T follicular helper cell (primary cell): ENCODE measurements around the gene CARD11.

Source experiments
- DNase-seq: peaks from one replicate; pipeline ENCODE4 v3.0.0-alpha.2; 2020; ENCODE audit warnings: low read depth

The CARD11 gene

GRCh38 chr7:2982401-2982800 is 61.3 kb downstream of the CARD11 start:
- DNase-seq, result no peak

GRCh38 chr7:2981103-2981480 is 62.6 kb downstream of the CARD11 start:
- DNase-seq, result no peak

GRCh38 chr7:2980401-2981102 is 63.1 kb downstream of the CARD11 start:
- no peak for DNase-seq

- DNase-seq, result no peak
Observed at GRCh38 chr7:2979951-2980350, 63.7 kb downstream of the CARD11 start.

GRCh38 chr7:2979201-2979631 is 64.5 kb downstream of the CARD11 start:
- DNase-seq, result no peak

- DNase-seq, result peak; percentile 35
Observed at GRCh38 chr7:2978408-2978807, 65.3 kb downstream of the CARD11 start.

- DNase-seq, result no peak
Observed at GRCh38 chr7:2975821-2976371, 67.8 kb downstream of the CARD11 start.

- DNase-seq, result no peak
Observed at GRCh38 chr7:2974093-2974819, 69.4 kb downstream of the CARD11 start.

GRCh38 chr7:2972835-2973161 is 70.9 kb downstream of the CARD11 start:
- DNase-seq, result no peak

GRCh38 chr7:2971914-2972834 is 71.5 kb downstream of the CARD11 start:
- no peak for DNase-seq

- DNase-seq, result no peak
Observed at GRCh38 chr7:2970861-2971260, 72.8 kb downstream of the CARD11 start.

- DNase-seq, result no peak
Observed at GRCh38 chr7:2970307-2970664, 73.4 kb downstream of the CARD11 start.

GRCh38 chr7:2969398-2970306 is 74.0 kb downstream of the CARD11 start:
- no peak for DNase-seq

- no peak for DNase-seq
Observed at GRCh38 chr7:2968616-2969397, 74.9 kb downstream of the CARD11 start.

- no peak for DNase-seq
Observed at GRCh38 chr7:2968176-2968575, 75.5 kb downstream of the CARD11 start.

- no peak for DNase-seq
Observed at GRCh38 chr7:2967705-2968104, 76.0 kb downstream of the CARD11 start.

- DNase-seq, result no peak
Observed at GRCh38 chr7:2967253-2967652, 76.4 kb downstream of the CARD11 start.

- DNase-seq, result no peak
Observed at GRCh38 chr7:2966466-2967078, 77.1 kb downstream of the CARD11 start.

GRCh38 chr7:2965745-2966270 is 77.9 kb downstream of the CARD11 start:
- DNase-seq, result no peak

- DNase-seq, result no peak
Observed at GRCh38 chr7:2965301-2965700, 78.4 kb downstream of the CARD11 start.
